Parathyroid adenoma (tissue), 2 donors: ENCODE results near the gene MBD2.
"Not testable (repeated sequence)": the region's sequence is repeated elsewhere in the genome, so short reads cannot be mapped to it uniquely, and the experiment has no call there.

Experiments
- H2AFZ ChIP-seq: fragments of 300-600 bp; sonication (generic); one replicate; pipeline ENCODE4 v1.7.0; 2017; ENCODE audit warnings: antibody characterized with exemption, mild to moderate bottlenecking
- H3K27ac ChIP-seq: fragments of 300-600 bp; sonication (generic); one replicate; pipeline ENCODE4 v1.7.0; 2017
- H3K27me3 ChIP-seq: fragments of 300-600 bp; sonication (generic); one replicate; pipeline ENCODE4 v1.7.0; 2017; ENCODE audit warnings: low read length; ENCODE audit not compliant: control insufficient read depth, insufficient read depth
- H3K36me3 ChIP-seq: fragments of 300-600 bp; sonication (generic); one replicate; pipeline ENCODE4 v1.7.0; 2017; ENCODE audit warnings: low read length; ENCODE audit not compliant: control insufficient read depth, insufficient read depth
- H3K4me1 ChIP-seq: fragments of 300-600 bp; sonication (generic); one replicate; pipeline ENCODE4 v1.7.0; 2017; ENCODE audit warnings: control low read depth
- H3K4me2 ChIP-seq: fragments of 300-600 bp; sonication (generic); one replicate; pipeline ENCODE4 v1.7.0; 2017; ENCODE audit warnings: low read length
- H3K4me3 ChIP-seq: fragments of 300-600 bp; sonication (generic); one replicate; pipeline ENCODE4 v1.7.0; 2017; ENCODE audit warnings: low read depth, low read length
- H3K79me2 ChIP-seq: fragments of 300-600 bp; sonication (generic); one replicate; pipeline ENCODE4 v1.7.0; 2017; ENCODE audit warnings: control low read depth
- H3K9ac ChIP-seq: fragments of 300-600 bp; sonication (generic); one replicate; pipeline ENCODE4 v1.7.0; 2017; ENCODE audit warnings: mild to moderate bottlenecking
- H3K9me3 ChIP-seq: fragments of 300-600 bp; sonication (generic); one replicate; pipeline ENCODE4 v1.7.0; 2017; ENCODE audit warnings: low read length; ENCODE audit not compliant: control insufficient read depth
- CTCF ChIP-seq: fragments of 300-600 bp; sonication (generic); IDR thresholded peaks from one replicate; pipeline ENCODE4 v1.7.0; 2017; ENCODE audit warnings: antibody characterized with exemption, mild to moderate bottlenecking
- donor health status: primary hyperparathyroidism.

Gene MBD2

GRCh38 chr18:54205959-54206358, 18.5 kb downstream of the MBD2 start:
- H3K9me3 ChIP-seq, result no peaks in the 10 kb centered on the region
- no peak overlapping the region for H3K27ac ChIP-seq
- no peaks in the 10 kb centered on the region for H3K27me3 ChIP-seq
- no peak overlapping the region for H2AFZ ChIP-seq
- no peak overlapping the region for H3K4me2 ChIP-seq
- no peak overlapping the region for H3K4me3 ChIP-seq
- H3K79me2 ChIP-seq, result peaks cover 11% of the 10 kb centered on the region
- no peaks in the 10 kb centered on the region for H3K36me3 ChIP-seq
- TF ChIP-seq CTCF, result no peak
- H3K9ac ChIP-seq, result no peak overlapping the region
- peaks cover 3% of the 10 kb centered on the region for H3K4me1 ChIP-seq

- not testable (repeated sequence) for H3K4me1 ChIP-seq, H2AFZ ChIP-seq, H3K4me2 ChIP-seq, H3K27me3 ChIP-seq, H3K9me3 ChIP-seq, H3K4me3 ChIP-seq, H3K27ac ChIP-seq, H3K9ac ChIP-seq, H3K36me3 ChIP-seq
- peaks cover 11% of the 10 kb centered on the region for H3K79me2 ChIP-seq
Observed at GRCh38 chr18:54205448-54205847, 19.0 kb downstream of the MBD2 start.

- H3K9ac ChIP-seq, result no peak overlapping the region
- TF ChIP-seq CTCF, result no peak
- no peaks in the 10 kb centered on the region for H3K27me3 ChIP-seq
- no peaks in the 10 kb centered on the region for H3K9me3 ChIP-seq
- no peaks in the 10 kb centered on the region for H3K36me3 ChIP-seq
- H3K79me2 ChIP-seq, result peaks cover 9% of the 10 kb centered on the region
- peaks cover 3% of the 10 kb centered on the region for H3K4me1 ChIP-seq
- H3K4me3 ChIP-seq, result no peak overlapping the region
- no peak overlapping the region for H3K27ac ChIP-seq
- no peak overlapping the region for H2AFZ ChIP-seq
- H3K4me2 ChIP-seq, result no peak overlapping the region
Observed at GRCh38 chr18:54204883-54205282, 19.6 kb downstream of the MBD2 start.

- no peak overlapping the region for H2AFZ ChIP-seq
- no peaks in the 10 kb centered on the region for H3K36me3 ChIP-seq
Observed at GRCh38 chr18:54203914-54204313, 20.6 kb downstream of the MBD2 start.

GRCh38 chr18:54202851-54203250, 21.6 kb downstream of the MBD2 start:
- no peak overlapping the region for H3K4me2 ChIP-seq
- H3K4me1 ChIP-seq, result peaks cover 3% of the 10 kb centered on the region
- H3K27me3 ChIP-seq, result no peaks in the 10 kb centered on the region
- no peaks in the 10 kb centered on the region for H3K9me3 ChIP-seq
- peaks cover 4% of the 10 kb centered on the region for H3K79me2 ChIP-seq
- no peak for TF ChIP-seq CTCF
- no peak overlapping the region for H3K4me3 ChIP-seq
- no peaks in the 10 kb centered on the region for H3K36me3 ChIP-seq
- no peak overlapping the region for H3K9ac ChIP-seq
- no peak overlapping the region for H2AFZ ChIP-seq
- no peak overlapping the region for H3K27ac ChIP-seq

More at GRCh38 chr18:54203914-54204313, 20.6 kb downstream of the MBD2 start:
- no peak overlapping the region for H3K27ac ChIP-seq
- no peak for TF ChIP-seq CTCF
- H3K4me2 ChIP-seq, result no peak overlapping the region
- H3K4me1 ChIP-seq, result peaks cover 3% of the 10 kb centered on the region
- peaks cover 9% of the 10 kb centered on the region for H3K79me2 ChIP-seq
- H3K9me3 ChIP-seq, result no peaks in the 10 kb centered on the region
- H3K27me3 ChIP-seq, result no peaks in the 10 kb centered on the region
- H3K4me3 ChIP-seq, result no peak overlapping the region
- H3K9ac ChIP-seq, result no peak overlapping the region
